Psoas muscle (tissue), 8 donors: ENCODE measurements around the gene ZNF219. TPM values are rescaled to one million over a fixed set of nuclear protein-coding genes. Genes with fewer than 3 reads are reported as not detected.

ENCODE experiments used
- ATAC-seq, 4 donors: fragments of 200-7000 bp; cut with Tn5 transposase; one replicate each; pipeline ENCODE4 v1.9.1; 2020; ENCODE audit warnings: moderate library complexity in 3 of 4, mild to moderate bottlenecking in 2 of 4
- DNase-seq, 2 donors: peaks; one replicate each; pipeline ENCODE4 v3.0.0-alpha.2; 2020
- H3K27ac ChIP-seq: fragments of 200-600 bp; one replicate; pipeline ENCODE4 v1.8.0; 2022
- H3K27me3 ChIP-seq, 3 donors: fragments of 200-600 bp in 1 of 3; one replicate each; pipeline versions ENCODE4 v1.6.1 to v1.8.0; 2013 to 2022; ENCODE audit warnings: low read length in 2 of 3, mild to moderate bottlenecking in 2 of 3, moderate library complexity in 1 of 3; ENCODE audit not compliant: insufficient read depth in 3 of 3
- H3K36me3 ChIP-seq, 2 donors: fragments of 200-600 bp in 1 of 2; one replicate each; pipeline versions ENCODE4 v1.6.1 to v1.8.0; 2013 to 2022; ENCODE audit warnings: low read depth in 1 of 2, mild to moderate bottlenecking in 1 of 2, moderate library complexity in 1 of 2; ENCODE audit not compliant: insufficient read depth in 1 of 2
- H3K4me1 ChIP-seq: fragments of 200-600 bp; one replicate; pipeline ENCODE4 v1.8.0; 2022
- H3K4me3 ChIP-seq: fragments of 200-600 bp; one replicate; pipeline ENCODE4 v1.8.0; 2022; ENCODE audit warnings: mild to moderate bottlenecking
- H3K9me3 ChIP-seq: fragments of 200-600 bp; one replicate; pipeline ENCODE4 v1.8.0; 2022
- CTCF ChIP-seq: fragments of 200-600 bp; IDR thresholded peaks from one replicate; pipeline ENCODE4 v1.8.0; 2022; ENCODE audit warnings: antibody characterized with exemption
- WGBS, 3 donors: extraction: QIAGEN DNeasy Blood & Tissue Kit; methylation state at CpG; one replicate each; pipeline versions ENCODE4 v1.1.6 to v1.1.7; 2013; 5-methylcytosine and 5-hydroxymethylcytosine counted together
- intact Hi-C, 2 donors: fragments of 100-400 bp; cut with DNase I; formaldehyde crosslinking; loops; one replicate each; pipeline versions ENCODE4 v1.11.0 to v1.14.2; 2022
- polyA plus RNA-seq, 3 donors: library from polyadenylated mRNA; stranded (reverse); fragments of 200-250 nt; gene quantifications; one replicate each; pipeline ENCODE4 v1.2.3, GENCODE V29; 2013
- total RNA-seq, 4 donors: library from RNA; stranded (reverse); fragmentation: NEBNext Ultra II Directional in 2 of 4; extraction: Animal tissue kit (Norgen Biotek cat#: 25700) in 2 of 4; gene quantifications; one replicate each; pipeline versions ENCODE4 v1.2.1 to v1.2.4, GENCODE V29; 2021 to 2023
- donor health status: healthy with polysubstance abuse.
- donor health status: DM: no; HTN: no; CAD: no; lungs with moderate emphysema.
- donor health status: Bipolar disorder and iron deficiency.
- donor health status: healthy.
- donor health status: DM: yes; HTN: yes; CAD: no.
- donor health status: DM: no; HTN: no; CAD: no.
- donor health status: DM: no; HTN: no; CAD: no.
- donor health status: DM: yes; HTN: yes; CAD: no.

Gene ZNF219
- total and polyA plus RNA-seq, 7 donors, result 13.9 to 38.1 (median 28.5) TPM

- H3K36me3 ChIP-seq, result peaks cover 4 to 62% of the 10 kb centered on the region in 2 donors
- TF ChIP-seq CTCF, result no peak
- WGBS, 3 donors, result 83 to 88% (median 87%) methylated on average over 8 to 9 of the region's 9 CpGs
- intact Hi-C loops, result loop anchor here in 1 of 2 donors (2.0 kb wide), 1 partner anchor 15 kb away; no protein-coding TSS in a partner anchor
- H3K4me1 ChIP-seq, result peaks cover 15% of the 10 kb centered on the region
- no peak for ATAC-seq
- no peaks in the 10 kb centered on the region for H3K9me3 ChIP-seq
- H3K4me3 ChIP-seq, result no peak overlapping the region
- no peak for DNase-seq
- no peaks in the 10 kb centered on the region for H3K27me3 ChIP-seq
- H3K27ac ChIP-seq, result no peak overlapping the region
These were observed 24.5 kb downstream of the ZNF219 start for GRCh38 chr14:21073921-21074320.

GRCh38 chr14:21072781-21073339 is 25.6 kb downstream of the ZNF219 start:
- Histone ChIP-seq H3K4me3 (no peak overlapping the region), H3K9me3 (no peaks in the 10 kb centered on the region), H3K4me1 (peaks cover 18% of the 10 kb centered on the region), H3K27ac (peak overlapping the region; percentile 84), H3K36me3 (peaks cover 4 to 52% of the 10 kb centered on the region in 2 donors), H3K27me3 (no peaks in the 10 kb centered on the region)
- no peak for DNase-seq
- 84 to 92% (median 86%) methylated on average over 9 of the region's 9 CpGs for WGBS, 3 donors
- no peak for TF ChIP-seq CTCF
- ATAC-seq, result no peak
- intact Hi-C loops, result loop anchor here in 1 of 2 donors (2.0 kb wide), 1 partner anchor 16 kb away; no protein-coding TSS in a partner anchor

GRCh38 chr14:21072031-21072473 is 26.4 kb downstream of the ZNF219 start:
- no peaks in the 10 kb centered on the region for H3K9me3 ChIP-seq
- no peaks in the 10 kb centered on the region for H3K27me3 ChIP-seq
- 32 to 39% (median 39%) methylated on average over 4 of the region's 4 CpGs for WGBS, 3 donors
- H3K36me3 ChIP-seq, result peaks cover 4 to 44% of the 10 kb centered on the region in 2 donors
- H3K4me1 ChIP-seq, result peaks cover 18% of the 10 kb centered on the region
- TF ChIP-seq CTCF, result no peak
- ATAC-seq (peak in 1 of 4 donors; percentile 22), DNase-seq (no peak)
- H3K27ac ChIP-seq, result peak overlapping the region; percentile 84
- H3K4me3 ChIP-seq, result peak overlapping the region; percentile 83
- intact Hi-C loops, result loop anchor here in 1 of 2 donors (2.0 kb wide), 1 partner anchor 17 kb away; no protein-coding TSS in a partner anchor

- 11 to 21% (median 11%) methylated on average over 23 to 37 of the region's 37 CpGs for WGBS, 3 donors
- H3K9me3 ChIP-seq, result no peaks in the 10 kb centered on the region
- intact Hi-C loops, result loop anchor here in 1 of 2 donors (2.0 kb wide), 1 partner anchor 17 kb away; no protein-coding TSS in a partner anchor
- ATAC-seq (peak; percentile 60 to 77 (median 62)), DNase-seq (peak; percentile 88 to 90)
- peak; percentile 6 for TF ChIP-seq CTCF
- H3K27ac ChIP-seq, result peak overlapping the region; percentile 84
- H3K27me3 ChIP-seq, result no peaks in the 10 kb centered on the region
- H3K36me3 ChIP-seq, result peaks cover 4 to 37% of the 10 kb centered on the region in 2 donors
- H3K4me3 ChIP-seq, result peak overlapping the region; percentile 83
- peaks cover 18% of the 10 kb centered on the region for H3K4me1 ChIP-seq
These were observed 27.0 kb downstream of the ZNF219 start for GRCh38 chr14:21071225-21072030.
